22Rv1 (cell line): ENCODE data around the gene MED12L.
A peak's percentile ranks its signal among the peaks of the same experiment; 100 is the strongest.

ENCODE experiments used
- H3K27ac ChIP-seq: fragments of 450-650 bp; 2 replicates; pipeline ENCODE4 v1.5.1; 2017
- ZFX ChIP-seq: fragments of 450-650 bp; IDR thresholded peaks from 2 replicates; pipeline ENCODE4 v1.6.1; 2017; ENCODE audit warnings: antibody characterized with exemption, borderline replicate concordance
- TF ChIP-seq, protein P1 (sequence below): fragments of 450-650 bp; IDR thresholded peaks from 2 replicates; pipeline ENCODE4 v1.5.1; 2017; ENCODE audit warnings: mild to moderate bottlenecking

Gene MED12L

GRCh38 chr3:151419806-151420205 is 334.3 kb downstream of the MED12L start:
- TF ChIP-seq, protein P1, sequence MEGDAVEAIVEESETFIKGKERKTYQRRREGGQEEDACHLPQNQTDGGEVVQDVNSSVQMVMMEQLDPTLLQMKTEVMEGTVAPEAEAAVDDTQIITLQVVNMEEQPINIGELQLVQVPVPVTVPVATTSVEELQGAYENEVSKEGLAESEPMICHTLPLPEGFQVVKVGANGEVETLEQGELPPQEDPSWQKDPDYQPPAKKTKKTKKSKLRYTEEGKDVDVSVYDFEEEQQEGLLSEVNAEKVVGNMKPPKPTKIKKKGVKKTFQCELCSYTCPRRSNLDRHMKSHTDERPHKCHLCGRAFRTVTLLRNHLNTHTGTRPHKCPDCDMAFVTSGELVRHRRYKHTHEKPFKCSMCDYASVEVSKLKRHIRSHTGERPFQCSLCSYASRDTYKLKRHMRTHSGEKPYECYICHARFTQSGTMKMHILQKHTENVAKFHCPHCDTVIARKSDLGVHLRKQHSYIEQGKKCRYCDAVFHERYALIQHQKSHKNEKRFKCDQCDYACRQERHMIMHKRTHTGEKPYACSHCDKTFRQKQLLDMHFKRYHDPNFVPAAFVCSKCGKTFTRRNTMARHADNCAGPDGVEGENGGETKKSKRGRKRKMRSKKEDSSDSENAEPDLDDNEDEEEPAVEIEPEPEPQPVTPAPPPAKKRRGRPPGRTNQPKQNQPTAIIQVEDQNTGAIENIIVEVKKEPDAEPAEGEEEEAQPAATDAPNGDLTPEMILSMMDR: no peak
- no peak for TF ChIP-seq ZFX
- H3K27ac ChIP-seq: no peak overlapping the region

DNA sequence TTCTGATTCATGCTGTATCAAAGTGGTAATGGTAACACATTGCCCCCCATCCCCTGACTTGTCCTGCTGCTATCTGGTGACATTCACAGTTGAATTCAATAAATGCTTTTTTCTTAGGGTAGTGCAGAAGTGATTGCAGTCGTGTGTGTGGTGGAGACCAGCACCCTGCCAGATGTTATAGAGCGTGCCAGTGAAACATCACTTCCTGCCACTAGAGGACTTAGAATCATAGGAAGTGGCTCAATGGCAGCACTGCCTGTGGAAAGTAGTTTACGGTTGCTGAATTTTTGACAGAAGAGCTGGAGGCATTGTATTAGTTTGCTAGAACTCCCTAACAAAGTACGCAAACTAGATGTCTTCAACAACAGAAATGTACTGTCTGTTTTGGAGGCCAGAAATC is 336.5 kb downstream of the MED12L start:
- H3K27ac ChIP-seq: no peak overlapping the region
- TF ChIP-seq ZFX: no peak
- TF ChIP-seq, protein P1: no peak

DNA sequence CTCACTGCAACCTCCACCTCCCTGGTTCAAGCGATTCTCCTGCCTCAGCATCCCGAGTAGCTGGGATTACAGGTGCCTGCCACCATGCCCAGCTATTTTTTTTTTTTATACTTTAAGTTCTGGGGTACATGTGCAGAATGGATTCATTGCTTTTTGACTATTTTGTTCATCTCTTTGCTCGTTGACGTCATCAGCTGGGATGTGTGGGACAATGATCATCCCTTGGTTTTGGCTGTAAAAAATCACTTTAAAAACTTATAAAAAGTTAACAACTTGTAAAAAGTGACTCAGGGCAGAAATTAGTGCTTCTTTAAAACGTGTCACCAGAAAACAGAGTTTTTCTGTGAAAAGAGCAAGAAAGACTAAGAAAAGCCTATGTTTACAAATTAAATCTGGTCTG is 337.6 kb downstream of the MED12L start:
- TF ChIP-seq ZFX: no peak
- TF ChIP-seq, protein P1: no peak
- no peak overlapping the region for H3K27ac ChIP-seq

- TF ChIP-seq, protein P1: peak; percentile 41
- no peak for TF ChIP-seq ZFX
- H3K27ac ChIP-seq: no peak overlapping the region
These were observed 340.3 kb downstream of the MED12L start for GRCh38 chr3:151425627-151426340.

- H3K27ac ChIP-seq: no peak overlapping the region
- TF ChIP-seq ZFX: no peak
- TF ChIP-seq, protein P1: peak; percentile 20; the same call in 1 of the 2 replicates
These were observed 340.8 kb downstream of the MED12L start for GRCh38 chr3:151426341-151426657.

- TF ChIP-seq, protein P1: no peak
- TF ChIP-seq ZFX: no peak
- no peak overlapping the region for H3K27ac ChIP-seq
These were observed 342.9 kb downstream of the MED12L start for GRCh38 chr3:151428386-151428785.

GRCh38 chr3:151430821-151431484 is 345.5 kb downstream of the MED12L start:
- no peak for TF ChIP-seq ZFX
- TF ChIP-seq, protein P1: no peak
- no peak overlapping the region for H3K27ac ChIP-seq
